ENCODE measurements around the gene TARBP2. TPM values are rescaled to one million over a fixed set of nuclear protein-coding genes. Genes with fewer than 3 reads are reported as not detected.

The TARBP2 gene
- total RNA-seq, 2 experiments from 2014 or later: 45.9 to 49.1 TPM

DNA sequence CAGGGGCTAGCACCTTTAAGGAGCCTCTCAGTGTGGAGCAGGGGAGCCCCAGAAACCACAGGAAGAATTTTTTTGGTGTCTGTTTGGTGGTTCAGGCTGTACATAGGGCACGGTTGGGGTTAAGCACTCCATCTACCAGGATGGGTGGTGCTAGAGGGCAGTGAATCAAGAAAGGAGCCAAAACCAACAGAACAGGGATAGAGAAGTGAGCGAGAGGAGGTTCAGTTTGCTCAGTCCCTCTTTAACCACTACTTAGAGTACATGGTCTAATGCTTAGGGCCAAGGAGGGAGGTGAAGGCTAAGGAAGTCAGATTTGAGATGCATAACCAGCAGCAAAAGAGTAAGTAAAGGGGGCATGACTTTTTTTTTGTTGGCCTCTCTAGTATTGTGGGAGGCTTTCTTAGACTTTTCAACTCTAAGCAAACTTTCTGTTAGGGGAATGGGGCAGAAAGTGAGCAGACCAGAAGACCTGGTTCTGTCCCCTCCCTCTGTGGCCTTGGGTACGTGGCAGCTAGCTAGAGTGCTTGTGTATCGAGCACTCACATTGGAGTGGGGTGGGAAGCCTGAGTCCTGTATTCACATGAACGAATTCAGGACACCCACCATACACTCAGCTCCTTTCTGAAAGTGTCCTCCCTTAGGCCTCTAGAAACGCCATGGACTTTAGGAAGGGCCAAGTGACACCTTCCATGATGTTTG is 12.8 kb downstream of the TARBP2 start:
- intact Hi-C loops (cut with micrococcal nuclease; ENCODE audit: unreplicated experiment): no loop called here
- no TSS peak for BruUV-seq (replicated peaks)
- Histone ChIP-seq H3K9me3 (ENCODE audit: low read length) (no peaks in the 10 kb centered on the region), H3K4me1 (ENCODE audit: insufficient read depth, low read length, poor library complexity, severe bottlenecking) (peaks cover 2% of the 10 kb centered on the region), H3K4me3 (ENCODE audit: low read depth, low read length, poor library complexity, severe bottlenecking) (no peak overlapping the region), H3K27ac (ENCODE audit: low read depth, low read length, poor library complexity, severe bottlenecking) (no peak overlapping the region), H4K20me1 (ENCODE audit: insufficient read depth, low read length) (no peaks in the 10 kb centered on the region), H3K79me2 (ENCODE audit: insufficient read depth, low read depth, low read length) (no peaks in the 10 kb centered on the region), H2AFZ (ENCODE audit: low read length) (no peak overlapping the region), H3K4me2 (ENCODE audit: low read length) (no peak overlapping the region), H3K36me3 (ENCODE audit: insufficient read depth, low read length) (peaks cover 13% of the 10 kb centered on the region; the same call in 1 of the 2 replicates), H3K9me2 (ENCODE audit: insufficient read depth, low read length) (no peaks in the 10 kb centered on the region)
- no peak for DNase-seq (ENCODE audit: low spot score)
- ChIA-PET CTCF (ENCODE audit: unreplicated experiment) (no interaction called here), POLR2A (interaction anchor here (0.6 to 1.2 kb wide), 3 partner anchors 11 to 161 kb away, joined by 3 to 4 read pairs (median 3); no protein-coding TSS in a partner anchor)
- no peak for TF ChIP-seq EZH2phosphoT487 (IDR thresholded peaks at IDR 0.05; ENCODE audit: borderline replicate concordance, low read depth, low read length)
- TF ChIP-seq, protein P1, sequence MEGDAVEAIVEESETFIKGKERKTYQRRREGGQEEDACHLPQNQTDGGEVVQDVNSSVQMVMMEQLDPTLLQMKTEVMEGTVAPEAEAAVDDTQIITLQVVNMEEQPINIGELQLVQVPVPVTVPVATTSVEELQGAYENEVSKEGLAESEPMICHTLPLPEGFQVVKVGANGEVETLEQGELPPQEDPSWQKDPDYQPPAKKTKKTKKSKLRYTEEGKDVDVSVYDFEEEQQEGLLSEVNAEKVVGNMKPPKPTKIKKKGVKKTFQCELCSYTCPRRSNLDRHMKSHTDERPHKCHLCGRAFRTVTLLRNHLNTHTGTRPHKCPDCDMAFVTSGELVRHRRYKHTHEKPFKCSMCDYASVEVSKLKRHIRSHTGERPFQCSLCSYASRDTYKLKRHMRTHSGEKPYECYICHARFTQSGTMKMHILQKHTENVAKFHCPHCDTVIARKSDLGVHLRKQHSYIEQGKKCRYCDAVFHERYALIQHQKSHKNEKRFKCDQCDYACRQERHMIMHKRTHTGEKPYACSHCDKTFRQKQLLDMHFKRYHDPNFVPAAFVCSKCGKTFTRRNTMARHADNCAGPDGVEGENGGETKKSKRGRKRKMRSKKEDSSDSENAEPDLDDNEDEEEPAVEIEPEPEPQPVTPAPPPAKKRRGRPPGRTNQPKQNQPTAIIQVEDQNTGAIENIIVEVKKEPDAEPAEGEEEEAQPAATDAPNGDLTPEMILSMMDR (conservative IDR thresholded peaks at IDR 0.05; ENCODE audit: low read length): no peak

DNA sequence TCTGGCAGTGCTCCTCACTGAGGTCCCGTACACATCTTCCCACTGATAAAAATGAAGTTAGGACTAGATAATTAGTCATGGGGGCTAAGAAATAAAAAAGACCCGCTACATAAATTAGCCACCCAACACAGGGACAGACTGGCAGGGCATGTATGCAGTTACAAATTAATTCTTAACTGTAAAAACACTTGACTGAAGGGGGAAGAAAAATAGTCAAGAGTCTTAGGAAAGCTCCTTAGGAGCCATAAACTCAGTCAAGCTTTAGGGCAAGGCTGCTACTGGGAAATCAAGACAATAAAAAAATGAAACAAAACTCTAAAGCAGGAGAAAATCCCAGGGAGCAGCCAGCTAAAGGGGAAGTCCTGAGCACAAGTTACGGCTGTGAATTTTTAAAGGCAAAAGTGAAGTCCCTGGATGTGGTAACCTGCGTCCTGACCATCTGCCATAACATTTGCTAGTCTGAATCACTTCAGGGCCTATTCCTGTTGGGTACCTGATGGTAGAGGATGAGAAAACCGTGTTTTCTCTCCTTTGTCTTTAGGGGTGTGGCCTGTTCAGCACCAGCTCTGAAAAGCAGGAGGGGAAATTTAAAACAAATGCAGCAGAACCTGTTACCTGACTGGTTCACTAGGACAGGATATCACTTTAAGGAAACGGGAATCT is 13.7 kb downstream of the TARBP2 start:
- Histone ChIP-seq H3K9me2 (ENCODE audit: insufficient read depth, low read length) (no peaks in the 10 kb centered on the region), H3K27ac (ENCODE audit: low read depth, low read length, poor library complexity, severe bottlenecking) (no peak overlapping the region), H4K20me1 (ENCODE audit: insufficient read depth, low read length) (no peaks in the 10 kb centered on the region), H3K4me1 (ENCODE audit: insufficient read depth, low read length, poor library complexity, severe bottlenecking) (no peaks in the 10 kb centered on the region), H3K36me3 (ENCODE audit: insufficient read depth, low read length) (peaks cover 13% of the 10 kb centered on the region; the same call in 1 of the 2 replicates), H3K4me3 (ENCODE audit: low read depth, low read length, poor library complexity, severe bottlenecking) (no peak overlapping the region), H3K4me2 (ENCODE audit: low read length) (no peak overlapping the region), H2AFZ (ENCODE audit: low read length) (no peak overlapping the region), H3K79me2 (ENCODE audit: insufficient read depth, low read depth, low read length) (no peaks in the 10 kb centered on the region), H3K9me3 (ENCODE audit: low read length) (no peaks in the 10 kb centered on the region)
- ChIA-PET CTCF (ENCODE audit: unreplicated experiment) (no interaction called here), POLR2A (interaction anchor here (0.9 to 1.1 kb wide), 2 partner anchors 10 to 14 kb away, joined by 3 to 5 read pairs; partner anchors contain the start of gene TARBP2)
- intact Hi-C loops (cut with micrococcal nuclease; ENCODE audit: unreplicated experiment): no loop called here
- DNase-seq (ENCODE audit: low spot score): no peak
- TF ChIP-seq, protein P1 (conservative IDR thresholded peaks at IDR 0.05; ENCODE audit: low read length): no peak
- TF ChIP-seq EZH2phosphoT487 (IDR thresholded peaks at IDR 0.05; ENCODE audit: borderline replicate concordance, low read depth, low read length): no peak
- BruUV-seq (replicated peaks): no TSS peak

DNA sequence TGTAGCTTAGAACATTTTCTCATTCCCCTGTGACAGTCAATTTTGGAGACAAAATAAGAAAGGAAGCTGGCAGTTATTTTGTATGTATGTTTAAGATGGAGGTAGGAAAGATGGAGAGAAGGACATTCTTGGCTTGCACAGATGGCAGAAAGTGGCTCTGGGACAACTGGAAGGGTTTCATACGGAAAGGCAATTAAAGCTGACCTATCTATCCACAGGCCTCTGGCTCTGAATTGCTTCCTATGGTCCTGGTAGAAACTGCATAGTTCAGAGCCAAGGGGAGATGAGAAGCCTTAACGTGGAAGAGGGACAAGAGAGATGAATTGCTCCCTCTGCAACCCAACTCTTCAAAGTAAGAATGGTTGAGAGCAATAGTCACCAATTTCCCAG is 14.2 kb downstream of the TARBP2 start:
- TF ChIP-seq, protein P1 (conservative IDR thresholded peaks at IDR 0.05; ENCODE audit: low read length): no peak
- Histone ChIP-seq H4K20me1 (ENCODE audit: insufficient read depth, low read length) (no peaks in the 10 kb centered on the region), H3K4me2 (ENCODE audit: low read length) (no peak overlapping the region), H3K9me2 (ENCODE audit: insufficient read depth, low read length) (no peaks in the 10 kb centered on the region), H3K4me1 (ENCODE audit: insufficient read depth, low read length, poor library complexity, severe bottlenecking) (no peaks in the 10 kb centered on the region), H3K27ac (ENCODE audit: low read depth, low read length, poor library complexity, severe bottlenecking) (no peak overlapping the region), H3K36me3 (ENCODE audit: insufficient read depth, low read length) (peaks cover 18% of the 10 kb centered on the region), H3K79me2 (ENCODE audit: insufficient read depth, low read depth, low read length) (no peaks in the 10 kb centered on the region), H3K4me3 (ENCODE audit: low read depth, low read length, poor library complexity, severe bottlenecking) (no peak overlapping the region), H2AFZ (ENCODE audit: low read length) (no peak overlapping the region), H3K9me3 (ENCODE audit: low read length) (no peaks in the 10 kb centered on the region)
- intact Hi-C loops (cut with micrococcal nuclease; ENCODE audit: unreplicated experiment): no loop called here
- DNase-seq (ENCODE audit: low spot score): no peak
- no TSS peak for BruUV-seq (replicated peaks)
- CTCF ChIA-PET (ENCODE audit: unreplicated experiment): no interaction called here
- POLR2A ChIA-PET: interaction anchor here (0.5 to 1.1 kb wide), 3 partner anchors 9 to 16 kb away, joined by 3 to 5 read pairs (median 4); partner anchors contain the start of gene TARBP2
